ENCODE results near the gene CCDC182.

DNA sequence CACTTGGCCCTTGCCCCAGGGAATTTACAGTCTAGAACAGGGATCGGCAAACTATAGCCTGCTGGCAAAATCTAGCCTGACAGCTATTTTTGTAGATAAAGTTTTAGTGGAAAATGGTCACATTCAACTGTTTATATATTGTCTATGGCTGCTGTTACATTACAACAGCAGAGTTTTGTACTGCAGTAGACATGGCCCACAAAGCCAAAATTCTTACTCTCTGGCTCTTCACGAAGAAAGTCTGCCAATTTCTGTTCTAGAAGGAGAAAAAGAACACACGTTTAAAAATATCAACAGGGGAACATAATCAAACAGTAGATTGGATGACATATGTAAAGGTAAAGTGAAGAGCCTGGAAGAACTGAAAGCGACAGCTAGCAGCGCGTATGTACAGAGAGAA is 33.2 kb upstream of the CCDC182 start:
- TF ChIP-seq POLR2AphosphoS5 (IDR thresholded peaks at IDR 0.05; ENCODE audit: control insufficient read depth, insufficient read depth, low read depth, low read length) (no peak), HCFC1 (IDR thresholded peaks at IDR 0.05; ENCODE audit: low read depth, low read length) (no peak), MLLT1 (IDR thresholded peaks at IDR 0.05) (no peak), ZZZ3 (IDR thresholded peaks at IDR 0.05) (no peak), CREB1 (IDR thresholded peaks at IDR 0.05) (no peak), CREB1 (CRISPR knock-in tag; IDR thresholded peaks at IDR 0.05) (no peak), JUN (IDR thresholded peaks at IDR 0.05; ENCODE audit: borderline replicate concordance, low read depth, low read length) (no peak), JUN (CRISPR knock-in tag; IDR thresholded peaks at IDR 0.05; ENCODE audit: borderline replicate concordance) (no peak), EP300 (IDR thresholded peaks at IDR 0.05; ENCODE audit: low read length) (no peak), EZH2 (IDR thresholded peaks at IDR 0.05; ENCODE audit: borderline replicate concordance, low read depth, low read length) (no peak), MCM7 (IDR thresholded peaks at IDR 0.05) (no peak), ZNF639 (CRISPR knock-in tag; conservative IDR thresholded peaks at IDR 0.05 in 1 of 2, IDR thresholded peaks at IDR 0.05 in 1 of 2) (no peak), TRIM24 (IDR thresholded peaks at IDR 0.05) (no peak)
- TF ChIP-seq, protein P1, sequence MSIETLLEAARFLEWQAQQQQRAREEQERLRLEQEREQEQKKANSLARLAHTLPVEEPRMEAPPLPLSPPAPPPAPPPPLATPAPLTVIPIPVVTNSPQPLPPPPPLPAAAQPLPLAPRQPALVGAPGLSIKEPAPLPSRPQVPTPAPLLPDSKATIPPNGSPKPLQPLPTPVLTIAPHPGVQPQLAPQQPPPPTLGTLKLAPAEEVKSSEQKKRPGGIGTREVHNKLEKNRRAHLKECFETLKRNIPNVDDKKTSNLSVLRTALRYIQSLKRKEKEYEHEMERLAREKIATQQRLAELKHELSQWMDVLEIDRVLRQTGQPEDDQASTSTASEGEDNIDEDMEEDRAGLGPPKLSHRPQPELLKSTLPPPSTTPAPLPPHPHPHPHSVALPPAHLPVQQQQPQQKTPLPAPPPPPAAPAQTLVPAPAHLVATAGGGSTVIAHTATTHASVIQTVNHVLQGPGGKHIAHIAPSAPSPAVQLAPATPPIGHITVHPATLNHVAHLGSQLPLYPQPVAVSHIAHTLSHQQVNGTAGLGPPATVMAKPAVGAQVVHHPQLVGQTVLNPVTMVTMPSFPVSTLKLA (conservative IDR thresholded peaks at IDR 0.05), result no peak
- TF ChIP-seq, protein P2, sequence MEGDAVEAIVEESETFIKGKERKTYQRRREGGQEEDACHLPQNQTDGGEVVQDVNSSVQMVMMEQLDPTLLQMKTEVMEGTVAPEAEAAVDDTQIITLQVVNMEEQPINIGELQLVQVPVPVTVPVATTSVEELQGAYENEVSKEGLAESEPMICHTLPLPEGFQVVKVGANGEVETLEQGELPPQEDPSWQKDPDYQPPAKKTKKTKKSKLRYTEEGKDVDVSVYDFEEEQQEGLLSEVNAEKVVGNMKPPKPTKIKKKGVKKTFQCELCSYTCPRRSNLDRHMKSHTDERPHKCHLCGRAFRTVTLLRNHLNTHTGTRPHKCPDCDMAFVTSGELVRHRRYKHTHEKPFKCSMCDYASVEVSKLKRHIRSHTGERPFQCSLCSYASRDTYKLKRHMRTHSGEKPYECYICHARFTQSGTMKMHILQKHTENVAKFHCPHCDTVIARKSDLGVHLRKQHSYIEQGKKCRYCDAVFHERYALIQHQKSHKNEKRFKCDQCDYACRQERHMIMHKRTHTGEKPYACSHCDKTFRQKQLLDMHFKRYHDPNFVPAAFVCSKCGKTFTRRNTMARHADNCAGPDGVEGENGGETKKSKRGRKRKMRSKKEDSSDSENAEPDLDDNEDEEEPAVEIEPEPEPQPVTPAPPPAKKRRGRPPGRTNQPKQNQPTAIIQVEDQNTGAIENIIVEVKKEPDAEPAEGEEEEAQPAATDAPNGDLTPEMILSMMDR (IDR thresholded peaks at IDR 0.05 in 2 of 3, conservative IDR thresholded peaks at IDR 0.05 in 1 of 3; ENCODE audit: insufficient read depth in 2 of 3, low read depth in 1 of 3, low read length in 3 of 3), result no peak
- TF ChIP-seq, protein P3, sequence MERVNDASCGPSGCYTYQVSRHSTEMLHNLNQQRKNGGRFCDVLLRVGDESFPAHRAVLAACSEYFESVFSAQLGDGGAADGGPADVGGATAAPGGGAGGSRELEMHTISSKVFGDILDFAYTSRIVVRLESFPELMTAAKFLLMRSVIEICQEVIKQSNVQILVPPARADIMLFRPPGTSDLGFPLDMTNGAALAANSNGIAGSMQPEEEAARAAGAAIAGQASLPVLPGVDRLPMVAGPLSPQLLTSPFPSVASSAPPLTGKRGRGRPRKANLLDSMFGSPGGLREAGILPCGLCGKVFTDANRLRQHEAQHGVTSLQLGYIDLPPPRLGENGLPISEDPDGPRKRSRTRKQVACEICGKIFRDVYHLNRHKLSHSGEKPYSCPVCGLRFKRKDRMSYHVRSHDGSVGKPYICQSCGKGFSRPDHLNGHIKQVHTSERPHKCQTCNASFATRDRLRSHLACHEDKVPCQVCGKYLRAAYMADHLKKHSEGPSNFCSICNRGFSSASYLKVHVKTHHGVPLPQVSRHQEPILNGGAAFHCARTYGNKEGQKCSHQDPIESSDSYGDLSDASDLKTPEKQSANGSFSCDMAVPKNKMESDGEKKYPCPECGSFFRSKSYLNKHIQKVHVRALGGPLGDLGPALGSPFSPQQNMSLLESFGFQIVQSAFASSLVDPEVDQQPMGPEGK (CRISPR knock-in tag; IDR thresholded peaks at IDR 0.05; ENCODE audit: borderline replicate concordance), result no peak
